ENCODE results near the gene PAIP2. TPM values are rescaled to one million over a fixed set of nuclear protein-coding genes. Genes with fewer than 3 reads are reported as not detected.

Gene PAIP2
- total RNA-seq, 1 experiment from 2014 or later, result 73.6 TPM

- H3K4me1 Mint-ChIP-seq (ENCODE audit: low read depth, unreplicated experiment), result peaks cover 9% of the 10 kb centered on the region
- Histone ChIP-seq H3K9me3 (no peaks in the 10 kb centered on the region), H3K4me1 (peaks cover 22% of the 10 kb centered on the region), H3K4me3 (ENCODE audit: low read depth, low read length) (peak overlapping the region; percentile 86), H3K27me3 (replicated peaks; ENCODE audit: control insufficient read depth, insufficient read depth, low read length) (no peaks in the 10 kb centered on the region), H3K36me3 (ENCODE audit: control insufficient read depth, insufficient read depth, low read length) (no peaks in the 10 kb centered on the region; the same call in 1 of the 2 replicates)
- intact Hi-C loops (cut with micrococcal nuclease; ENCODE audit: unreplicated experiment), result loop anchor here (1.0 kb wide), 2 partner anchors 10 to 51 kb away; no protein-coding TSS in a partner anchor
- H3K4me3 Mint-ChIP-seq (ENCODE audit: unreplicated experiment), result peak overlapping the region; percentile 82
- H3K36me3 Mint-ChIP-seq (ENCODE audit: insufficient read depth, unreplicated experiment), result peaks cover 14% of the 10 kb centered on the region
- H3K27ac Mint-ChIP-seq (ENCODE audit: unreplicated experiment), result peak overlapping the region; percentile 79
- BruUV-seq (replicated peaks), result TSS peak; percentile 63
- DNase-seq, result peak; percentile 85 to 89
- POLR2A ChIA-PET, result interaction anchor here (0.6 to 1.0 kb wide), 2 partner anchors 11 to 51 kb away, joined by 4 read pairs; partner anchors contain the start of gene SPATA24
- TF ChIP-seq CTCF (IDR thresholded peaks at IDR 0.05; ENCODE audit: insufficient read depth in 1 of 2, low read depth in 1 of 2, low read length in 1 of 2, severe bottlenecking in 1 of 2, unreplicated experiment in 1 of 2), result peak; percentile 85 to 94
- H3K9me3 Mint-ChIP-seq (ENCODE audit: unreplicated experiment), result no peaks in the 10 kb centered on the region
- CTCF ChIA-PET, result interaction anchor here (0.6 to 1.2 kb wide), 5 partner anchors 11 to 263 kb away, joined by 3 to 8 read pairs (median 5); partner anchors contain the start of genes PAIP2 and SPATA24
- no peaks in the 10 kb centered on the region for H3K27me3 Mint-ChIP-seq (ENCODE audit: insufficient read depth, unreplicated experiment)
Measured at GRCh38 chr5:139392678-139393496, 51.2 kb downstream of the PAIP2 start.

- H3K9me3 ChIP-seq, result no peaks in the 10 kb centered on the region
- intact Hi-C loops (cut with micrococcal nuclease; ENCODE audit: unreplicated experiment), result loop anchor here (1.0 kb wide), 2 partner anchors 10 to 51 kb away; no protein-coding TSS in a partner anchor
- H3K4me1 ChIP-seq, result peaks cover 22% of the 10 kb centered on the region
- H3K4me3 Mint-ChIP-seq (ENCODE audit: unreplicated experiment), result peak overlapping the region; percentile 82
- POLR2A ChIA-PET, result interaction anchor here (0.6 to 1.0 kb wide), 2 partner anchors 10 to 51 kb away, joined by 4 read pairs; partner anchors contain the start of gene SPATA24
- no peaks in the 10 kb centered on the region for H3K9me3 Mint-ChIP-seq (ENCODE audit: unreplicated experiment)
- no peaks in the 10 kb centered on the region; the same call in 1 of the 2 replicates for H3K36me3 ChIP-seq (ENCODE audit: control insufficient read depth, insufficient read depth, low read length)
- no peak for TF ChIP-seq CTCF (IDR thresholded peaks at IDR 0.05; ENCODE audit: insufficient read depth in 1 of 2, low read depth in 1 of 2, low read length in 1 of 2, severe bottlenecking in 1 of 2, unreplicated experiment in 1 of 2)
- peak overlapping the region; percentile 86 for H3K4me3 ChIP-seq (ENCODE audit: low read depth, low read length)
- peaks cover 14% of the 10 kb centered on the region for H3K36me3 Mint-ChIP-seq (ENCODE audit: insufficient read depth, unreplicated experiment)
- no peaks in the 10 kb centered on the region for H3K27me3 Mint-ChIP-seq (ENCODE audit: insufficient read depth, unreplicated experiment)
- CTCF ChIA-PET, result interaction anchor here (0.6 to 1.2 kb wide), 3 partner anchors 25 to 262 kb away, joined by 3 to 8 read pairs (median 5); partner anchors contain the start of gene PAIP2
- BruUV-seq (replicated peaks), result no TSS peak
- H3K4me1 Mint-ChIP-seq (ENCODE audit: low read depth, unreplicated experiment), result peaks cover 9% of the 10 kb centered on the region
- no peaks in the 10 kb centered on the region for H3K27me3 ChIP-seq (replicated peaks; ENCODE audit: control insufficient read depth, insufficient read depth, low read length)
- no peak for DNase-seq
- peak overlapping the region; percentile 79 for H3K27ac Mint-ChIP-seq (ENCODE audit: unreplicated experiment)
Measured at GRCh38 chr5:139393497-139394122, 52.0 kb downstream of the PAIP2 start.

- DNase-seq, result no peak
- TF ChIP-seq CTCF (IDR thresholded peaks at IDR 0.05; ENCODE audit: insufficient read depth in 1 of 2, low read depth in 1 of 2, low read length in 1 of 2, severe bottlenecking in 1 of 2, unreplicated experiment in 1 of 2), result no peak
- H3K4me3 ChIP-seq (ENCODE audit: low read depth, low read length), result no peak overlapping the region
Measured at GRCh38 chr5:139394123-139394653, 52.5 kb downstream of the PAIP2 start.

More at GRCh38 chr5:139394123-139394653, 52.5 kb downstream of the PAIP2 start:
- ChIA-PET POLR2A (no interaction called here), CTCF (no interaction called here)
- no peak overlapping the region for H3K27ac Mint-ChIP-seq (ENCODE audit: unreplicated experiment)
- no peaks in the 10 kb centered on the region; the same call in 1 of the 2 replicates for H3K36me3 ChIP-seq (ENCODE audit: control insufficient read depth, insufficient read depth, low read length)
- H3K4me1 Mint-ChIP-seq (ENCODE audit: low read depth, unreplicated experiment), result peaks cover 9% of the 10 kb centered on the region
- H3K27me3 ChIP-seq (replicated peaks; ENCODE audit: control insufficient read depth, insufficient read depth, low read length), result no peaks in the 10 kb centered on the region
- no peaks in the 10 kb centered on the region for H3K9me3 ChIP-seq
- no peaks in the 10 kb centered on the region for H3K9me3 Mint-ChIP-seq (ENCODE audit: unreplicated experiment)
- no TSS peak for BruUV-seq (replicated peaks)
- no peaks in the 10 kb centered on the region for H3K27me3 Mint-ChIP-seq (ENCODE audit: insufficient read depth, unreplicated experiment)
- no peak overlapping the region for H3K4me3 Mint-ChIP-seq (ENCODE audit: unreplicated experiment)
- H3K4me1 ChIP-seq, result peaks cover 22% of the 10 kb centered on the region
- intact Hi-C loops (cut with micrococcal nuclease; ENCODE audit: unreplicated experiment), result no loop called here
- peaks cover 17% of the 10 kb centered on the region for H3K36me3 Mint-ChIP-seq (ENCODE audit: insufficient read depth, unreplicated experiment)
